HG03432 (cell line): ENCODE data around the gene DEAF1.
"Not testable (repeated sequence)": the region's sequence is repeated elsewhere in the genome, so short reads cannot be mapped to it uniquely, and the experiment has no call there.

Experiments used
- ATAC-seq: cut with Tn5 transposase; IDR thresholded peaks from one replicate; pipeline ENCODE4 v1.9.1; 2021; ENCODE audit warnings: mild to moderate bottlenecking, moderate library complexity; ENCODE audit not compliant: unreplicated experiment

Gene DEAF1

GRCh38 chr11:653136-653535, 41.9 kb downstream of the DEAF1 start:
- ATAC-seq = not testable (repeated sequence)

- ATAC-seq = no peak
These were observed 44.5 kb downstream of the DEAF1 start for GRCh38 chr11:650482-650881.

DNA sequence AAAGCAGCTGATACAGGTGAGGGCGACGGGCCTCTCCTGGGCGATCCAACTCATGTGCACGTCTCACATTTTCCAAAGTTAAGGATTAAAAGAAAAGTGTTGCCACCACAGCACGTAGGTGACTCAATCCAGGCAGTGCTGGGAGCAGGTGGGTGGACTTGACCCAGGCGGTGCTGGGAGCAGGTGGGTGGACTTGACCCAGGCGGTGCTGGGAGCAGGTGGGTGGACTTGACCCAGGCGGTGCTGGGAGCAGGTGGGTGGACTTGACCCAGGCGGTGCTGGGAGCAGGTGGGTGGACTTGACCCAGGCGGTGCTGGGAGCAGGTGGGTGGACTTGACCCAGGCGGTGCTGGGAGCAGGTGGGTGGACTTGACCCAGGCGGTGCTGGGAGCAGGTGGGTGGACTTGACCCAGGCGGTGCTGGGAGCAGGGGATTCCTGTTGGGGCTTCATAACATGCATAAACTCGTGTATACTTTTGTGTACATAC, 47.3 kb downstream of the DEAF1 start:
- not testable (repeated sequence) for ATAC-seq

- ATAC-seq = no peak
These were observed 48.8 kb downstream of the DEAF1 start for GRCh38 chr11:646214-646613.

DNA sequence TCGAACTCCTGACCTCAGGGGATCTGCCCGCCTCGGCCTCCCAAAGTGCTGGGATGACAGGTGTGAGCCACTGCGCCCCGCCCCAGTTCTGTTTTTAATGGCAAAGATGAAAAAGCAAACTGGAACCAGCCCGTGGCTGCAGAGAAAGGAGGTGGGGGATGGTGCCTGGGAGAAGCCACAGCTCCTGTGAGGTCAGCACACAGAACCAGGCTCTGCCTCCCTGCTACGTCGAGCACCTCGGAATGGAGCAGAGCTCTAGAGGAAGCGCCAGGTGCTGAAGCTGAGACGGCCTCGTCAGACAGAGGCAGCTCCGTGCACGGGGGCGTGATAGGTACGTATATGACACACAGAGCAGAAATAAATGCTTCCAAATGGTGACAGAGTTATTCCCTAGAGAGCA, 49.5 kb downstream of the DEAF1 start:
- no peak for ATAC-seq

DNA sequence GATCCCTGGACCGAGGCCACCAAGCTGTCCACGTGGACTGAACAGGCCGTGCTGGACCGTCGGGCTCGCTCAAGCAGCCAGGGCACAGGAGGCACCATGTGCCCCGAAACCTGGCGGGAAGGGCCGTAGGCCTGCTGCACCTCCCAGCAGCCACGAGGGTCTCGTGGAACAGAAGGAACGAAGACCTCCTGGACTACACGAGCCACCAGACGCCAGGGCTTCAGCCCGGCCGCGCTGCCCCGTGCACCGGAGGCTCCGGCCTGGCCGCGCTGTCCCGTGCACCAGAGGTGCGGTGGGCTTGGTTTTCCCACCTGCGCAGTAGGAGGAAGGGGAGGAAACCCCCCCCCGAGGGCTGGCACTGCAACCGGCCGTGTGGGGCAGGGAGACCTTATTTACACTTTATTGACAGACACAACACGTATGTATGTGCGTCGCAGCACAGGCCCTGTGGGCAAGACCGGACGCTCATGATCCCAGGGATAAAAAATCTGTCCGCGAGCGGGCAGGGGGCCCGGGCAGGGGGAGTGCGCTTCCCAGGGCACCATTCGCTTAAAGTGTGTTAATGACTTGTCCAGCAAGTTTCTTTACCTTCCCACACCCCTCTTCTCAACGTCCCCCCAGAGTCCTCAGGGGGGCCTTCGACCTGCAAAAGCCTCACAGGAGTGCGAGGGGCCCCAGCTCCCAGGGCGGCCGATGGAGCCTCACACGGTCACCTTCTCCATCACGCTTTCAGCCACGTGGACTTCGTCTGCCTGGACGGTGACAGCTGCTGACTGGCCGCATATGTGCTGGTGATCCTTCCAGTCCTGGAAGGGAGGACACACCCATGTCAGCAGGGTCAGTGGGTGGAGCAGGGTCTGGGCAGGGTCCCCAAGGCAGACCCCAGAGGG, 50.9 kb downstream of the DEAF1 start:
- no peak for ATAC-seq

- no peak for ATAC-seq
These were observed 51.7 kb downstream of the DEAF1 start for GRCh38 chr11:643366-643765.

GRCh38 chr11:641806-642370, 53.1 kb downstream of the DEAF1 start:
- ATAC-seq = no peak

DNA sequence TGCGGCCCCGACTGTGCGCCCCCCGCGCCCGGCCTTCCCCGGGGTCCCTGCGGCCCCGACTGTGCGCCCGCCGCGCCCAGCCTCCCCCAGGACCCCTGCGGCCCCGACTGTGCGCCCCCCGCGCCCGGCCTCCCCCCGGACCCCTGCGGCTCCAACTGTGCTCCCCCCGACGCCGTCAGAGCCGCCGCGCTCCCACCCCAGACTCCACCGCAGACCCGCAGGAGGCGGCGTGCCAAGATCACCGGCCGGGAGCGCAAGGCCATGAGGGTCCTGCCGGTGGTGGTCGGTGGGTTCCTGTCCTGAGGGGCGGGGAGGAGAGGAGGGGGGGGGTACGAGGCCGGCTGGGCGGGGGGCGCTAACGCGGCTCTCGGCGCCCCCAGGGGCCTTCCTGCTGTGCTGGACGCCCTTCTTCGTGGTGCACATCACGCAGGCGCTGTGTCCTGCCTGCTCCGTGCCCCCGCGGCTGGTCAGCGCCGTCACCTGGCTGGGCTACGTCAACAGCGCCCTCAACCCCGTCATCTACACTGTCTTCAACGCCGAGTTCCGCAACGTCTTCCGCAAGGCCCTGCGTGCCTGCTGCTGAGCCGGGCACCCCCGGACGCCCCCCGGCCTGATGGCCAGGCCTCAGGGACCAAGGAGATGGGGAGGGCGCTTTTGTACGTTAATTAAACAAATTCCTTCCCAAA, 54.9 kb downstream of the DEAF1 start:
- no peak for ATAC-seq

- ATAC-seq = no peak
These were observed 55.6 kb downstream of the DEAF1 start for GRCh38 chr11:639332-639955.

DNA sequence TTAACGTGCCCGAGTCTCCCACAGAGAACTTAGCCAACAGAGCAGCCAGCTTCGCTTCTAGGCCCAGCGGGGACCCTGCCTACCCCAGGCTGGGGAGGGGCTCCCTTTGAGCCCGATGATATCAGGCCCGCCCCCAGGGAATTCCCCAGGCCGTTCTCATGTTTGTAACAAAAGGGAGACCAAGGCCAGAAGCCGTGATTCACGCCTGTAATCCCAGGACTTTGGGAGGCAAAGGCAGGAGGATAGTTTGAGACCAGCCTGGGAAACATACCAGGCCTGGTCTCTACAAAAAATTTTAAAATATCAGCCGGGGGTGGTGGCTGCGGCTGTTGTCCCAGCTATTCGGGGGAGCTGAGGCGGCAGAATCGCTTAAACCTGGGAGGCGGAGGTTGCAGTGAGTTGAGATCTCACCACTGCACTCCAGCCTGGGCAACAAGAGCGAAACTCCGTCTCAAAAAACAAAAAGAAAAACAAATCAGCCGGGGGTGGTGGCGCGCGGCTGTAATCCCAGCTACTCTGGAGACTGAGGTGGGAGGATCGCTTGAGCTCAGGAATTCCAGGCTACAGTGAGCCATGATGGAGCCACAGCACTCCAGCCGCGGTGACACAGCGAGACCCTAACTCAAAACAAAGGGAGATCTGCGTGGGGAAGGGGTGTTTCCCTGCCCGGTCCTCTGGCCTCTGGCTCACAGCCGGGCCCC, 56.2 kb downstream of the DEAF1 start:
- no peak for ATAC-seq

DNA sequence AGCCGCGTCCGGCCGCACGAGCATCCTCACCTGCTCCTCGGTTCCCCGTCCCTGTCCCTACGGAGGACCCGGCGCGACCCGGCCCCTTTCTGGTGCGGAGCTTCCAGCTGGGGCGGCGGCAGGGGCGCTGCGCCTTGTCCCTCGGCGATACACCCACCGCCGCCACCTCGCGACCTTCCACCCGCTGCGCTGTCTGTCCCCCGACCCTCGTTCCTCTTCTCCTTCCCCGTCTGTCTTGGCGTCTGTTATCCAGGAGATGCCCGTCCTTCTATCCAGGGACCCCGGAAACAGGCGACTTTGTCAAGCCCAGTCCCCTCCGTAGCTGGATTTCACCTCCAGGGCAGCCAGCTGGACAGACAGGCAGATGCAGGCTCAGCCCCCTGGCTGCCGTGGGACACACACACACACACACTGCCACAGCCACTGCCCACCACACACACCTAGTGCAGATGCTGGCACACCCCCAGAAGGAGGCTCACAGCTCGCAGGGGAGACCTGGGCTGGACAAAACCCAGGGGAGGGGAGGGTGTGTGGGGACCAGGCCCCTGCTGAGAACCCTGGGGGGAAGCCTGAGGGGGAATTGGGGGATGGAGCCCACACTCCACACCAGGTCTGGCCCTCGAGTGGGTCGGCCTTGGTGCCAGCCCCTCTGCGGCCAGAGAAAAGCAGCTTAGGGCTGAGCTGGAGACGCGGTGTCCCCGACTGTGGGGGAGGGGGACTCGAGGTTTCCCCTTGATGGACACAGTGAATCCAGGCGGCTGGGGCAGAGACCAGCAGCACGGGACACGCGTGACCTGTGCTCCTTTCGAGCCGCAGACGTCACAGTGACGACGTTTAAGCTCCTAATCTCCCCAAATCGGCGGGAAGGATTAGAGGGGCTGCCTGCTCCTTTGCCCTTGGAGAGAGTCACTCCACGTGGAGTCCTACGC, 57.2 kb downstream of the DEAF1 start:
- no peak for ATAC-seq

DNA sequence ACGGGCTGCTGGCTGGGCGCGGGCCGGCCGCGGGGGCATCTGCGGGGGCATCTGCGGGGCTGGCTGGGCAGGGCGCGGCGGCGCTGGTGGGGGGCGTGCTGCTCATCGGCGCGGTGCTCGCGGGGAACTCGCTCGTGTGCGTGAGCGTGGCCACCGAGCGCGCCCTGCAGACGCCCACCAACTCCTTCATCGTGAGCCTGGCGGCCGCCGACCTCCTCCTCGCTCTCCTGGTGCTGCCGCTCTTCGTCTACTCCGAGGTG, 57.8 kb downstream of the DEAF1 start:
- no peak for ATAC-seq

DNA sequence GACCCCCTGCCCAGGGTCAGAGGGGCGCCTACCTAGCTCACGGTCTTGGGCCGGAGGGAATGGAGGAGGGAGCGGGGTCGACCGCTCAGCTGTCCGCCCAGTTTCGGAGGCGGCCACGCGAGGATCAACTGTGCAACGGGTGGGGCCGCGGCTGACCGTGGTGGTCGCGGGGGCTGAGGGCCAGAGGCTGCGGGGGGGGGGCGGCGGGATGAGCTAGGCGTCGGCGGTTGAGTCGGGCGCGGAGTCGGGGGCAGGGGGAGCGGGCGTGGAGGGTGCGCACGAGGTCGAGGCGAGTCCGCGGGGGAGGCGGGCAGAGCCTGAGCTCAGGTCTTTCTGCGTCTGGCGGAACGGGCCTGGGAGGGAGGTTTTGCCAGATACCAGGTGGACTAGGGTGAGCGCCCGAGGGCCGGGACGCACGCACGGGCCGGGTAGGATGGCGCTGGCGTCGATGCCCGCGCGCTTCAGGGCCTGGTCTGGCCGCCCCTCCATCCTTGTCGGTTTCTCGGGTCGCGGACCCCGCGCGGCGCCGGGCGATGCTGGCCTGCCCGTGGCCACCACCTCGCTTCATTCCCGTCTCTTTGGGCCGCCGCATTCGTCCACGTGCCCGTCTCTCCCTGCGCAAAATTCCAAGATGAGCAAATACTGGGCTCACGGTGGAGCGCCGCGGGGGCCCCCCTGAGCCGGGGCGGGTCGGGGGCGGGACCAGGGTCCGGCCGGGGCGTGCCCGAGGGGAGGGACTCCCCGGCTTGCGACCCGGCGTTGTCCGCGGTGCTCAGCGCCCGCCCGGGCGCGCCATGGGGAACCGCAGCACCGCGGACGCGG, 58.3 kb downstream of the DEAF1 start, which contains the start of gene DRD4:
DRD4 (plus strand) TSS at position 759 of the 822 bp plus-strand sequence; CDS start at position 795, 36 bp downstream.
- ATAC-seq = no peak

DNA sequence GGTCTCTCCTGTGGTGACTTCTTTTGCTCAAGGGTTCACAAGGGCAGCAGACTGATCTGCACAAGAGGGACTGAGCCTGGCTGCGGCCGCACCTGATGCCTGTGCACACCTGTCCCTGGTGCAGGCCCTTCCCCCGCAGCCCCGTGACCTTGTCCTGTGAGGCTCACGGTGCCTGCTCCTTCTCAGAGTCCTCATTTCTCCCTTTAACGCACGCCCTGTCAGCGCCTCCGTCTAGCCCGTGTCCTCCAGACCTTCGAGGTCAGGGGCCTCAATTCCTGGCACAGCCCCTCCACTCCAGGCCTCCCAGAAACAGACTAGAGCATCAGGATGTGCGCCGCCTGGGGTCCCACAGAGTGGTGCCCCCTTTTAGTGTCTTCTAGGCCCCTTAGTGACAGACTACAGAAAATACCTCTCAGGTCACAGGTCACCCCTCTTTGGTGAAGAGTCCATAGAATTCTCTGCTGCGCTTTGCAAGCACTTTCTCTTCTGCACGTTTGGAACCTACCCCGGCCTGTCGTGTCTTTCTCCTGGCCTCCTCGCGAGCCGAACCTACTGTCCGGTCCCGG, 59.0 kb downstream of the DEAF1 start:
- no peak for ATAC-seq

- no peak for ATAC-seq
These were observed 64.2 kb downstream of the DEAF1 start for GRCh38 chr11:630871-631270.

GRCh38 chr11:629237-629583, 65.8 kb downstream of the DEAF1 start:
- no peak for ATAC-seq

GRCh38 chr11:628056-628455, 67.0 kb downstream of the DEAF1 start:
- no peak for ATAC-seq

DNA sequence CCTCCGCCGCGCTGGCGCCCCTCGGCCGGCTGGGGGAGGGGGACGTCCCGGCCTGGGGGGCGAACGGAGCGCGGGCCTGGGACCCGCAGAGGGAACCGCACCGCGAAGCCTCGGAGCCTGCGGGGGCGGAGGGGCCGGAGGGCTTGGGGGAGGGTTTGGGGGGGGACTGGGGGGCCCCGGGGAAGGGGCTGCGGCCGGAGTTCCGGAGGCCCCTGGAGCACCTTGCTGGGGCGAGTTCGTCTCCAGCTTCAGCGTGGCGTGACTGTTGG, 67.8 kb downstream of the DEAF1 start:
- ATAC-seq = no peak
